M059J (cell line): Measurements from ENCODE around the gene ASPRV1. TPM values are rescaled to one million over a fixed set of nuclear protein-coding genes. Genes with fewer than 3 reads are reported as not detected.
A peak's percentile ranks its signal among the peaks of the same experiment; 100 is the strongest.

Source experiments
- DNase-seq: peaks from one replicate; pipeline ENCODE4 v3.0.0-alpha.2; 2012; ENCODE audit warnings: low read depth
- total RNA-seq: library from RNA; depleted of rRNA; stranded (reverse); fragments of >200 nt; shearing (Covaris generic); gene quantifications from 2 replicates; pipeline ENCODE4 v1.2.3, GENCODE V29; 2014

ASPRV1 gene
- total RNA-seq, 1 experiment from 2014 or later: 0.49 TPM

DNA sequence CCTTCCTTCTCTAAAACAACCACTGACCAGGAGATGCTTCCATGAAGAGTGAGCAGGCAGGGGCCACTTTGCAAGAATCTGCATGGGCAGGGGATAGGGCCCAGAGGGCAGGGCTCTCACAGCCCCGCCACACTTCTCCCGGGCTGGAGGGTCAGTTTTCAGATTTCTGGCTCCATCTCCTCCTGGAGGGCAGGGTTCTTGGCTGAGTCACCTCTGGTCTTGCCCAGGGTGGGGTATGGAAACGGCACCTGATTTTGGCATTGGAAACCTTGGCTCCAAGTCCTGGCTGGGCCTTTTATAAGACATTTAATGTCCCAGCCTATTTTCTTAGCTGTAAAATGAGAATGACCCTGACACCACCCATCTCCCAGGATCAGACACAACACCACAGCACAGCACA is 27.6 kb upstream of the ASPRV1 start:
- peak; percentile 10 for DNase-seq

DNA sequence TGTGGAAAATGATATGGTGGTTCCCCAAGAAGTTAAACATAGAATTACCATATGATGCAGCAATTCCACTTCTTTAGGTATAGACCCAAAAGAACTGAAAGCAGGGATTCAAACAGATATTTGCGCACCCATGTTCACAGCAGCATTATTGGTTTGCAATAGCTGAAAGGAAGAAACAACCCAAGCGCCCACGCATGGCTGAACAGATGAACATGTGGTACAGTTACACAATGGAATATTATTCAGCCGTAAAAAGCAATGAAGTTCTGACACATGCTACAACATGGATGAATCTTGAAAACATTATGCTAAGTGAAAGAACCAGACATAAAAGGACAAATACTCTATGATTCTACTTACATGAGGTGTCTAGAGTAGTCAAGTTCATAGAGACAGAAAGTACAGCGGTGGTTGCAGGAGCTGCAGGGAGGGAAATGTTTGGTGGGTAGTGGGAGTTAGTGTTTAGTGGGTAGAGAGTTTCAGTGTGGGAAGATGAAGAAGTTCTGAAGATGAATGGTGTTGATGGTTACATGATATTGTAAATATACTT is 26.7 kb upstream of the ASPRV1 start:
- no peak for DNase-seq

DNA sequence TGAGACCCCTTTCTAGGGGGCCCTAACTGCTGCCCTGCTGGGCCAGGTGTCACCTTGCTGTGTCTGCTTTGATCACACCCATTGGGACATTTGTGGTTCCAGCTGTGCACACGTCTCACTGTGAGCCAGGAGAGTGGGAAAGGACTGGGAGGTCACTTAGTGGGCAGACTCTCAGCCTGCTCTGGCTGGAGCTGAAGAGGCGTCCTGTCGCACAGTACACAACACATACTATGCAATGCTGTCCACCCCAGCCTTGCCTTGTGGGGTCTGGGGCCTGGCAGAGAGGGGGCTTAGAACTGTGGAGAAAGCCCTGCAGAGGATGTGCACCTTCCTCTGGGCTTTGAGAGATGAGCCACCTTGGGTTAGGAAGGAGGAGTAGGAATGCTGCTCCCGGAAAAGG is 25.3 kb upstream of the ASPRV1 start:
- DNase-seq: no peak

DNA sequence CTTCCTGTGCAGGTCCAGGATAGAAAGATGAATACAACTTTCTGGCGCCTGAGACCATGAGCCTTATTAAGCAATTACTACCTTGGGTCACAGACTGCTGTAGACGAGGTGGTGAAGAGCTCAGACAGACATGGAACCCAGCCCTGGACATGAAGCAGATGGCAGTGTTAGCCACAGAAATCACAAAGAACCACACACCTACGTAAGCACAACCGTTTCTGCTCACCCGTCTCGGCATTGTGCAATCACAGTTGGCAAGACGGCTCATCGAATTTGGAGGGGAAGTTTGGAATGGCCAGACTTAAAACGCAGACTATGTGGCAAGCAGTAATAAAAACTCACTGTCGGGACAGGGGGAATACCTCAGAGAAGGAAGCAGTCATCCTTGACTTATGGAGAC is 24.3 kb upstream of the ASPRV1 start:
- no peak for DNase-seq

DNA sequence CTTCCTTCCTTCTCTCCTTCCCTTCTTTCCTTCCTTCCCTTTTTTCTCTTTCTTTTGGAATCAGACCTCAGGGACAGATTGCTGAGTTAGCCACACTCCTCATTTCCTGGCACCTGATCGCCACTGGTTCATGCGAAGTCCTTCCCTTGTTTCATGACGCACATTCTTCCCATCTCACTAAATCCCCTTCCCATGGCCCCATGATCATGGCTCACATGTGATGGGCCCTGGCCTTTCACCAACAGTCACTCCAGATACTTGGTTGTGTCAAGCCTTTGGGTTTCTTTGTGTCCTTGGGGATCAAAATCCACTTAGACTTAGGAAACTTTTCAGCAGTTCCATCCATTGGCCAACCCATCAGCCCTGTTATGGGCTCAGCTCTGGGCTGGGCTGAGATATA is 23.8 kb upstream of the ASPRV1 start:
- DNase-seq: no peak

DNA sequence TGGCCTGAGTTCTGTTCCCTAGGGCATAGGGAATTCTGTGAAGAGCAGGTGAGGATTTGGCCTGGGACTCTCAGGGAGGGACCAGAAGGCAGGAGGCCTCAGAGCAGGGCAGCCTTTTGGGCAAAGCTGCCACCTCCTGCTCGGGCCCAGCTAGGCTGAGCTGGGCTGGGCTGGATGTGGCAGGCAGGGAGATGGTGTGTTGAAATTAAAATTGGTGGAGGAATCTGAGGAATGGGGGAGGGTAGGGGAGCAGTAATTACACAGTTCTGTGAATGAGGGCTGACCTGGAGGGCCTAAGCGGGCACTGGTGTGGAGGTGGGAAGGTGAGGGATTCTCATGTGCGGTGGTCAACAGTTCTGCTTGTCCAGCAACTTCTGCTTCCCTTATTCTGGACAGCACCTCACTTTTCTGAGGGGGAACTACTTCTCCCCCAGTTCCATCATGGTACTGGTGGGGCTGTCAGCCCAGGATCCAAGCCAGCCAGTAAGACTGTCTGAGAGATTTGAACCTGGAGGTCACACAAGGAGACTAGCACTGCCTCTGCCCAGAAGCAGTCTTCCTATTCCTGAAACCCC is 22.0 kb upstream of the ASPRV1 start:
- DNase-seq: no peak

DNA sequence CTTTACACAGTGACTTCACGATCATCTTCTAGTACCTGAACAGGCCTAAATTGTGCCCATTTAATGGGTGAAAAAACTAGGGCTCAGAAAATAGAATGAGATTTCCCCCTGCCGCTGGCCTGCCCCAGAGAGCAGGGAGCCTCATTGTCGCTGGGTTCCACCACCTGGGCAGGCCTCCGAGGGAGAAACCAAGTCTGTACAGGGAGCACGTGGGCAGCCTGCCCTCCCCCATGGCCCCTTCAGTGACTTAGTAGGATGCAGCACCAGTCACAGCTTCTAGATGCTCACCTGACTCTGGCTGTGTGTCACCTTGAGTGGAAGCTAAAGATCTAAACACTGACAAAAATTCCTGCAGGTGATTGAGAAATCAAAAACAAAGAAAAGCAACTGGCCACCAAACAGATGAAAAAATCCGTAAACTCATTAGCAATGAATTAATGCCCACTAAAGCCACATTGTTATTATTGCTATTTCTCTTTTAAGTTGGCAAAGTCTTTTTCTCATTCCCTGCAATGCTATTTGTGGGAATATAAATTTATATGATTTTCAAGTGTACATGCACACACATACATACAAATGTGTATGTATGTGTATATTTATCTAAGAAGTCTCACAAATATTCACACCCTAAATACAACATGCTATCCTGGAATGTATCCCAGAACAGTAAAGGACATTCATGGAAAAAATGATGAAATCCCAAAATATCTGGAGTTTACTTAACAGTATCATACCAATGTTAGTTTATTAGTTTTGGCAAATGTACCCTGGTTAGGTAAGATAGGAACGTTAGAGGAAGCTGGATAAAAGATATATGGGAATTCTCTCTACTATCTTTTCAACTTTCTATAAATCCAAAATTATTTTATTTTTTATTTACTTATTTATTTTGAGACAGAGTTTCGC is 18.7 kb upstream of the ASPRV1 start:
- no peak for DNase-seq

DNA sequence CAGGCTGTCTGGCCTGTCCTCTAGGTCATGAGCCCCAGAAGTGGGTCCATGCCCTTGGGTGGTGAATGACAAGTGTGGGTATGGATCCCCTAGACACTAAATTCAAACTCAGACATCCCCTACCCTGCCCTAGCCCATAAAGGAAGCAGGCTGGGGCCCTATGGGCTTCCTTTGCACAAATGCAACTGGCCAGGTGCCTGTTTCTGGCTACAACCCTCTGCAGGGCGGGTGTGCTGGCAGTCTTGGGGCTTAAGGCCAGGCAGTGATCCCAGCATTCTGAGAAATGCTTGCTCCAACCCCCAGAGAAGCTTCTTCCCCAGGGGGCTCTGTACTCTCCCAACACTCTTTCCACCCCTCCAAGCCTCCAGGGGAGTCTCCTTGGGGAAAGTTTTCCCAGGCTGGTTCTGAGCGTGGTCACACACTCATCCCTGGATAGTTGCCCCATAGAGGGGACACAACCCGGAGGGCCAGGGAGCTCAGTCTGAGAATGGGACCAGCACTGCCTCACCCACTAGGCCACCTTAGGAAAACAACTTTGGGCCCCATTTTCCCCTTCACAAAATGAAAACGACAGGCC is 16.6 kb upstream of the ASPRV1 start:
- no peak for DNase-seq

DNA sequence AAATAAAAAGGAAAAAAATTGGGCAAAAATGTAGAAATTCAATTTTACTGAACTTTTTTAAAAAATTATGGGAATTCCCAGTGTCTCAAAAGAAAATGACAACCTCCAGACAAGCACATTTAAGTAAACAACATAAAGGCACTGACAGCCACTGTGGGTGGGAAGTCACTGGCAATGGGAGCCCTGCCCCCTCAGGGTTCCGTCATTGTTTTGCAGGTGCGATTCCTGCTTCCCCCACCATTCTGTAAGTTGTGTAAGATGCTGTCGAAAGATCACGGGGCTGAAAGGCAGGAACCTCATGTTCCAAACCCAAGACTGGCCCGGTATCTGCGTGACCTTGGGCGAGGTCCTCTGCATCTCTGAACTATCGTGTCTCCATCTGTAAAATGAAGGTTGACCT is 15.8 kb upstream of the ASPRV1 start:
- DNase-seq: no peak

DNA sequence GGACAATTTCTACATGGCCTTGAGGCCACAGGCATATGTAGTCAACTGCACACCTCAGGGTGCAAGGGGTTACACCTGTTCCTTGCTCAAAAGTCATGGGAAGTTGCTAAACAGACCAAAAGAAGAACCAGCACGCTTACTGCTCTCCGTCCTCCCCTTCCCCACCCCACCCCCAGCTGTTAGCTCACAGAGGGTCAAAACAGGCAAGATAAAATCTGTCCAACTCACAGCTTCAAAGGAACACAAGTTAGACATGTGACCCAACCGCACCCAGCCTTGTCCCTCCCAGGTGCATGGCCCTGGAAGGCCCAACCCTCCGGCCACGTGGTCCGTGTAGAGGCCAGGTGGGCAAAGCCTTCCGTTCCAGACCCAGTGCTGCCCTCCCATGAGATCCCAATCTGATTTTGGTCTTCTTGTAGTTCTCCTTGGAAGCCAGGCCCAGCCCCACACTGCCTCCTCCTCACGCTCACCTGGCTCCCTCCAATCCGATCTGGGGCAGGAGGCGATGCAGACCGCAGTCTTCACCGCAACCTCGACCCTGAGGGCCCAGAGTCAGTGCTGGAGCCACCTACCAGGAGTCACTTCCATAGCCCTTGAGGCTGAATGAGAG is 14.5 kb upstream of the ASPRV1 start:
- DNase-seq: no peak

DNA sequence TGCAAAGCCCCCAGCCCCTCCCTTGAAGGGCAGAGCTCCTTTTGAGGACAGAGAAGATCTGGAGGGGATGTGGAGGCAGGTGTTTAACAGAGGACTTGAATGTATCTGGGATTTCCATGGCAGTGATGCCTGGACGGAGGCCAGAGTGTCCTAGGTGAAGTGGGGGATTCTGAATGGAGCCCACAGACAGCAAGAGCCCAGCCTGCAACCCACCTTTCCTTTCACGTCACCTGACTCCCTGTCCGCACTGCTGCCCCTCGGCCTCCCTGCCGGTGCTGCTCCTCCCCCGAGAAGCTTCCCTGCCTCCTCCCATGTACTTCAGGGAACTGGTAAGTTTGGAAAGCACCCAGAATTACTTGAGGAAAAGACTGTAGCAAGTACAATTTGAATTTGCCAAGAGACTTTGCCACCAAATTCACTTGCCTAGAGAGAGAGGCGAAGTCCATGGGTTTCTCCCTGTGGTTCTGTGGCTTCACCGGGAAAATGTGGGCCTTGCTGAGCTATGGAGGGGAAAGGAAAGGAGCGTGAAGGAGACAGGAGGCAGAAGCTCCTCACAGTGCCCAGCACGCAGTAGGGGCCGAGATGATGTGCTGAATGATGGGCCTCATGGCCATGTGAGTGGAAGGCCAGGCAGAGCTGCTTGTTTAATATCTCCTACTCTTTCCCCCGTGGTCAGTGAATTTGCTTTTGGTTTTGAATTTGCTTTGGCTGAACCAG is 13.9 kb upstream of the ASPRV1 start:
- DNase-seq: no peak

DNA sequence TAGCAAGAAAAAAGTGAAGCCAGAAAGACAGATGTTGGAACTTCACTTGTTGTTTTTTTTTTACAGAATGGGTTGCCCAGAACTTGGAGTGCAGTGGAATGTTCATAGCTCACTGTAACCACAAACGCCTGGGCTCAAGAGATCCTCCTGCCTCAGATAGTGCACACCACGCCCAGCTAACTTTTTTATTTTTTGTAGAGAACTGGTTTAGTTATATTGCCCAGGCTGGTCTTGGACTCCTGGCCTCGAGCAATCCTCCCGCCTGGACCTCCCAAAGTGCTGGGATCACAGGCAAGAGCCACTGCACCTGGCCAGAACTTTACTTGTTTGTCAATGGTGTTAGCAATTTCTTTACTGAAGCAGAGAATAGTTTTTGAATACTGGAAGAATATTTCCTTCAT is 11.9 kb upstream of the ASPRV1 start:
- DNase-seq: peak; percentile 18

DNA sequence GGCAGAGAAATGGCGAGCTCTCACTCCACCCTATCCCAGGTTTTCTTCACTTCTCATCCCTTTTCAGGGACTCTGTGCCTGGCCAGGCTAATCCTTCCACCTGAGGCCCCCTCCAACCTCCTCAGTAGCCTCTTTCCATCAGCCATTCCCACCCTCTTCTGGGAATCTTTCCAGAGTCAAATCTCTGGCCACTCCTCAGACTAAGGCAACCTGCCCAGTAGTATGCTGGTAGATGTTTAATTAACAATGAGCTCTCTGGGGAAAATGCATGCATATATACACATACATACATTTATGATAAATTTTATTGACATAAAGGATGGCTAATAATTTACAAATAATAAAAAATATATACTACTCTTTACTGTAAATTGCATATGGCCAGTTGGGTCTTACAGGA is 11.4 kb upstream of the ASPRV1 start:
- DNase-seq: no peak

DNA sequence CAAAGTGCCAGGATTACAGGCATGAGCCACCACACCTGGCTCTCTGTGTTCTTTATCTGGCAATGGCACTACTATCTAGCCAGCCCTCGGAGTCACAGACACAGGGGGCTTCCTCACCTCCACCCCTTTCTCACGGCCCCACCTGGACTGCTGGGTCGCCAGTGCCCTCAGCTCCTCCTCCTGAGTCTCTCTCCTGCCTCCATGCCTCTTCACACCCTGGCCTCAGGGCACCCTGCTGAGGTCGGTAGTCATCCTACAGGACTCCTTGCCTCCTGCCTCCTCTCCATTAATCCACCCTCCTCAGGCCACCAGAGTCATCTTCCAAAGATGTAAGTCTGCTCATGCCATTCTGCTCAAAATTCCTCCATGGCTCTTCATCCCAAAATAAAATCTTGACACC is 8.6 kb upstream of the ASPRV1 start:
- no peak for DNase-seq

DNA sequence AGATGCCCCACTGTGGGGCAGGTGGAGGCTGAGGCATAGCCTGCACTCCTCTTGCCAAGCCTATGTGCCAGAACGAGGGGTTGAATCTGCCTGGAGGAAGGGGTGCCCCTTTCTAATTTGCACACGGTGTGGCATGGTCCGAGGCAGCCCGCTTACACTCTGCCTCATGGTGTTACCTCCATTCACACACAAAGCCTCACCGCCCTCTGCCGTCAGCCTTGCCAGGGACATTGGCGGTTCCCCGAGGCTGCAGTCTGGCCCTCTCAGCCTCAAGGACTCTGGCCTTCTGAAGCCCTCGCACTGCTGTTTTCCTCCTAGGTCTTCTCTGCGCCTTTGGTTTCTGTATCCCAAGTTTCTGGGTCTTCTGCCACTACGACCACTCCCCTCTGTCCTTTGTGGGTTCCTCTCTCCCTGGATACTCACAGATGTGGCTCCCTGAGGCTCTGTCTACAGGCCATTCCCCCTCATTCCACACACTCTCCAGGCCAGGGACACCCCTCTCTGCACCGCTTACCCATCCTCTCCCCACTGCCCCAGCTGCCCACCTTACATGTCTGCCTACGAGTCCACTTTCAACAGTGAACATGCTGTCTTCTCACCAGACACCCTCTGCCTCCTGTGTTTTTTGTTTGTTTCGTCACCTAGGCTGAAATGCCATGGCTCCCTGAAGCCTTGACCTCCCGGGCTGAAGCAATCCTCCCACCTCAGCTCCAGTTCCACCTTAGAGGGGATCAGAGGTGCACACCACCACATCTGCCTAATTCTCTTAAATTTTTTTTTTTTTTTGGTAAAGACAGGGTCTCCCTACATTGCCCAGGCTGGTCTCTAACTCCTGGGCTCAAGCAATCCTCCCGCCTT is 7.9 kb upstream of the ASPRV1 start:
- no peak for DNase-seq

DNA sequence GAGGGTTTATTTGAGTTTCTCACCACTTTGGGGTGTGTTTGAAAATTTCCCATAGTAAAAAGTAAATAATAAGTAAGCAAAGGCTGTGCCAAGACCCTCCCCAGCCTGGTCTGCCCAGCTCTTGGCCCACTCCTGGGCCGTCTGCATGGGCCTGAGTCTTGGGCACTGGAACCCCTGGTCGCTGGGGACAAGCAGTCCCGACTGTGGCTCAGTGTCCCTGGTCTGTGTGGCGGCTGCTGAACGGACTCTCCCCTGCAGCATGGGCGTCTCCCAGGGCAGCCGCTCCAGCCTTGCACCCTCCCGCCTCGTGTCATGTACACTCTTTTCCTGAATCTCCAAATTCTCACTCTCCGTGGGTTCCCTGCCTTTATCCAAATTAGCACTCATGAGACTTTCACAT is 7.2 kb upstream of the ASPRV1 start:
- DNase-seq: no peak

DNA sequence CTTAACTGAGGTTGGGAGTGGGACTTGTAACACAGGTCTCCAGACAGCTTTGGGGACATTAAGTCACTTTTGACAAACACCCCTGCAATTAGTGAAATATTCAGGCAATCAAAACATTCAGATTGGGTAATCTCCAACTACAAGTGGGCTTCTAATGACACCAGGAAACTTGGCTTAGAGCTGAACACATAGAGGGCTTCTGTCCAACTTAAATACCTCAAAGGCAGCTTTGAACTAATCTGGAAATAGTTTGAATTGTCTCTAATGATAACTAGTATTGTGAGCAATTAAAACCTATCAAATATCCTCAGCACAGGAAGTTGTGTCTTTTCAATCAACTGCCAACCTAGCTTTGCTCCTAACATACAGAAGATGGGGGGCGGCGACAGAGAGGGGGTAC is 5.1 kb upstream of the ASPRV1 start:
- no peak for DNase-seq

DNA sequence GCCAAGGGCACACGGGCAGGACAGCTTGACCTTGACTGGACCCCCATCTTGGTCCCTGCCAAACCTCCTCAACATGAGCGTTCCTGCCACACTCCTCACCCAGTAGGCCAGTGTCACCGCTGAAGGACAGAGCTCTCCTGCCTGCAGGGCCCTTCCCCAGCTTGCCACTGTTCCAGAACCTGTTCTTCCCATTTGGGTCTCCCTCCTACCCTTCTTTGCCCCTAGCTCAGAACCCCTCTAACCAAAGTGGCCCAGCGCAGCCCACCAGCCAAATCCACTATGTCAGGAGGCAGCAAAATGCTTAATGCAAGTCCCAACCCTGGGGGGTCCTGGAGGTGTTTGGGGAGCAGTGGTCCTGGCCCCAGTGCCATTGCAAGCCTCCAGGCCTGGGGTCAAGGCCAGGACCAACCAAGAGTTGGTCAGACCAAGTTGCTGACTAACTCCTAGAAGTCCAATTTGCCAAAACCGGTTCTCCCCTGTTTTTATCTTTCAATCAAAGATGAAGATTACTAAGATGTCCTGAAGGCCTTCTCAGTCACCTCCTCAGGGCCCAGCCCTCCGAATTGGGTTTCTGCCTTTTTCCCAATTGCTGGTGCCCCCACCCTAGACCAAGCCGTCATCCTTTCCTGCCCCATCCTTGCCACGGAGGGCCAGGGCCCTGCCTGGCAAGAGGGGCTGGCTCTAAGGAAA is 4.5 kb upstream of the ASPRV1 start:
- no peak for DNase-seq

DNA sequence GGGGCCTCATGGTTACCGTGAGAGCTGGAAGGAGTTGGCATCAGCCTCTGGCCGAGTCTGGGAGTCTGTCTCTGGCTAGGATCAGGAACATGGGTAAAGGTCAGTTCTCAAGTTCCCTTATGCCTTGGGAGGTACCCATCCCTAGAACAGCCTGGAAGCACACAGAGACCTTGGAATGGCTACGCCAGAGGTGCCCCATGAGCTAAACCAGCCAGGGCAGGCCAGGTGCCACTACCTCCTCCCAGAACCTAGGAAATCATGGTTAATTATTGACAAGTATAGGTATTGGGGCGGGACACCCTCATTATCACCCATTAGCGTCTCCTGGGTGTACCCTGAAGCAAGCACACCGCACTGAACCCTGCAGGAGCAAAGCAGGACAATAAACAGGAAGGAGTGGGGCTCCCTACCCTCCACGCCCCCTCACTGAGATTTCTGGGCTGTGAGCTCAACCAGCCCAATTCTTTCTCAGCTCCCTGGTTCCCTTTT is 3.0 kb upstream of the ASPRV1 start:
- DNase-seq: no peak
